ENCODE data around the gene CCDC66.

Gene CCDC66

GRCh38 chr3:56633602-56634535, 76.9 kb downstream of the CCDC66 start:
- H3K9me3 ChIP-seq (ENCODE audit: control insufficient read depth, insufficient read depth, low read length): no peaks in the 10 kb centered on the region
- no peaks in the 10 kb centered on the region for H3K4me1 ChIP-seq (ENCODE audit: insufficient read depth, low read length)
- H3K36me3 ChIP-seq (ENCODE audit: insufficient read depth, low read length): peaks cover 18% of the 10 kb centered on the region
- H3K9ac ChIP-seq (ENCODE audit: low read depth, low read length): no peak overlapping the region

GRCh38 chr3:56645407-56645806, 88.4 kb downstream of the CCDC66 start:
- Histone ChIP-seq H3K4me1 (ENCODE audit: insufficient read depth, low read length) (no peaks in the 10 kb centered on the region), H3K9ac (ENCODE audit: low read depth, low read length) (no peak overlapping the region)

GRCh38 chr3:56654460-56654859, 97.5 kb downstream of the CCDC66 start:
- H3K9ac ChIP-seq (ENCODE audit: low read depth, low read length): no peak overlapping the region
- H3K9me3 ChIP-seq (ENCODE audit: control insufficient read depth, insufficient read depth, low read length): no peaks in the 10 kb centered on the region
- H3K36me3 ChIP-seq (ENCODE audit: insufficient read depth, low read length): peaks cover 3% of the 10 kb centered on the region
- H3K4me1 ChIP-seq (ENCODE audit: insufficient read depth, low read length): no peaks in the 10 kb centered on the region; the same call in 1 of the 2 replicates

More at GRCh38 chr3:56645407-56645806, 88.4 kb downstream of the CCDC66 start:
- peaks cover 6% of the 10 kb centered on the region for H3K36me3 ChIP-seq (ENCODE audit: insufficient read depth, low read length)
- no peaks in the 10 kb centered on the region for H3K9me3 ChIP-seq (ENCODE audit: control insufficient read depth, insufficient read depth, low read length)

GRCh38 chr3:56655709-56656108, 98.7 kb downstream of the CCDC66 start:
- H3K36me3 ChIP-seq (ENCODE audit: insufficient read depth, low read length): peaks cover 5% of the 10 kb centered on the region
- no peak overlapping the region for H3K9ac ChIP-seq (ENCODE audit: low read depth, low read length)
- H3K4me1 ChIP-seq (ENCODE audit: insufficient read depth, low read length): no peaks in the 10 kb centered on the region; the same call in 1 of the 2 replicates
- no peaks in the 10 kb centered on the region for H3K9me3 ChIP-seq (ENCODE audit: control insufficient read depth, insufficient read depth, low read length)

GRCh38 chr3:56664823-56665222, 107.8 kb downstream of the CCDC66 start:
- no peaks in the 10 kb centered on the region for H3K9me3 ChIP-seq (ENCODE audit: control insufficient read depth, insufficient read depth, low read length)
- no peaks in the 10 kb centered on the region for H3K4me1 ChIP-seq (ENCODE audit: insufficient read depth, low read length)
- no peak overlapping the region for H3K9ac ChIP-seq (ENCODE audit: low read depth, low read length)
- peaks cover 33% of the 10 kb centered on the region for H3K36me3 ChIP-seq (ENCODE audit: insufficient read depth, low read length)

GRCh38 chr3:56667973-56668579, 111.1 kb downstream of the CCDC66 start:
- Histone ChIP-seq H3K4me1 (ENCODE audit: insufficient read depth, low read length) (no peaks in the 10 kb centered on the region), H3K9ac (ENCODE audit: low read depth, low read length) (no peak overlapping the region), H3K36me3 (ENCODE audit: insufficient read depth, low read length) (peaks cover 25% of the 10 kb centered on the region), H3K9me3 (ENCODE audit: control insufficient read depth, insufficient read depth, low read length) (no peaks in the 10 kb centered on the region)
